ENCODE data around the gene PCDH15. TPM values are rescaled to one million over a fixed set of nuclear protein-coding genes. Genes with fewer than 3 reads are reported as not detected.

PCDH15 gene
- total and polyA plus RNA-seq, 9 of the 15 experiments (the other 6 are each of a cell fraction or from before 2014, with no cell fraction given) = not detected

DNA sequence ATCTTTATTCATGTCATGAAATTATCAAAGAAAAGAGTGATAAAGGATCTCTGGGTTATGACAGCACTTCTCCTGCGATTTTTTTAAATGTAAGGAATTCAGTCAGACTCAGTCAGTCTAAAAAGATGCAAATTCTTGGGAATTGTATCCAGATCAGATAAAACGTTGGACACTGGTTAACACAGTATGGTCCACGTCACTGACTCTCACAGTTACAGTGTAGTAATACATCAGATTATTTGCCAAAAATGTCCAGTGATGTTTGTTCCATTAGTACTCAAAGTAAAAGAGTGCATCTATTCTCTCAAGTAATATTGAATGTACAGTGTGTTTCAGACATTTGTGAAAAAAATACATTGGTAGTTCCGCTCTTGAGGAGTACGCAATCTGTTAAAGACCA lies 224.5 kb downstream of the PCDH15 start:
- Histone ChIP-seq H3K4me3 (no peak overlapping the region), H3K79me2 (ENCODE audit: control insufficient read depth, insufficient read depth, low read length) (no peaks in the 10 kb centered on the region), H4K20me1 (replicated peaks; ENCODE audit: control insufficient read depth, insufficient read depth, low read length) (no peaks in the 10 kb centered on the region), H3K27me3 (ENCODE audit: control insufficient read depth in 2 of 2, insufficient read depth in 2 of 2, low read length in 2 of 2) (no peaks in the 10 kb centered on the region), H2AFZ (ENCODE audit: low read depth, low read length) (no peak overlapping the region), H3K9me1 (ENCODE audit: control insufficient read depth, insufficient read depth, low read length) (no peaks in the 10 kb centered on the region), H3K9me3 (replicated peaks; ENCODE audit: control insufficient read depth, insufficient read depth, low read depth, low read length) (no peaks in the 10 kb centered on the region), H3K36me3 (ENCODE audit: control insufficient read depth, insufficient read depth, low read length) (no peaks in the 10 kb centered on the region), H3K4me2 (ENCODE audit: insufficient read depth, low read length) (no peak overlapping the region), H3K9ac (ENCODE audit: insufficient read depth in 1 of 2, low read depth in 2 of 2, low read length in 2 of 2) (no peak overlapping the region), H3K27ac (ENCODE audit: extremely low read depth, low read depth, low read length) (no peak overlapping the region), H3K4me1 (replicated peaks in 1 of 2; ENCODE audit: control insufficient read depth in 2 of 2, insufficient read depth in 2 of 2, low read length in 2 of 2) (no peaks in the 10 kb centered on the region)
- POLR2A ChIA-PET = no interaction called here
- CTCF ChIA-PET (ENCODE audit: low intra/inter-chr PET ratio) = no interaction called here
- intact Hi-C loops (cut with micrococcal nuclease) = no loop called here
- TF ChIP-seq ZFX (CRISPR knock-in tag; IDR thresholded peaks at IDR 0.05) = no peak
- no peak for TF ChIP-seq CBX8 (IDR thresholded peaks at IDR 0.05; ENCODE audit: borderline replicate concordance, extremely low read depth, low read depth, low read length, poor library complexity, severe bottlenecking)
- TF ChIP-seq ZNF830 (CRISPR knock-in tag; IDR thresholded peaks at IDR 0.05) = no peak
- TF ChIP-seq PPARD (CRISPR knock-in tag; IDR thresholded peaks at IDR 0.05) = no peak
- TF ChIP-seq CREB5 (CRISPR knock-in tag; IDR thresholded peaks at IDR 0.05) = no peak
- no peak for TF ChIP-seq TRIM24 (IDR thresholded peaks at IDR 0.05)
- TF ChIP-seq ZNF133 (CRISPR knock-in tag; IDR thresholded peaks at IDR 0.05) = no peak
- no peak for TF ChIP-seq ZNF511 (CRISPR knock-in tag; IDR thresholded peaks at IDR 0.05)
- TF ChIP-seq KAT8 (IDR thresholded peaks at IDR 0.05; ENCODE audit: low read depth) = no peak
- no peak for TF ChIP-seq ZNF639 (CRISPR knock-in tag; conservative IDR thresholded peaks at IDR 0.05 in 1 of 2, IDR thresholded peaks at IDR 0.05 in 1 of 2)
- TF ChIP-seq SMAD2 (IDR thresholded peaks at IDR 0.05; ENCODE audit: low read depth, low read length) = no peak
- TF ChIP-seq NCOA6 (IDR thresholded peaks at IDR 0.05) = no peak
- TF ChIP-seq RNF2 (IDR thresholded peaks at IDR 0.05) = no peak
- TF ChIP-seq CBX2 (IDR thresholded peaks at IDR 0.05; ENCODE audit: insufficient read depth, low read length, poor library complexity, severe bottlenecking) = no peak
- no peak for TF ChIP-seq ZNF696 (CRISPR knock-in tag; conservative IDR thresholded peaks at IDR 0.05)
- no peak for TF ChIP-seq HLTF (IDR thresholded peaks at IDR 0.05)
- TF ChIP-seq HDGF (IDR thresholded peaks at IDR 0.05) = no peak
- TF ChIP-seq HNRNPH1 (optimal IDR thresholded peaks at IDR 0.05; ENCODE audit: low read depth, low read length) = no peak
- WGBS (ENCODE audit: insufficient coverage, low coverage, missing lambda C conversion rate) = 5% methylated on average over 5 of the region's 5 CpGs
- DNase-seq (ENCODE audit: extremely low read depth in 1 of 4, low spot score in 3 of 4) = no peak
- ATAC-seq = no peak
- BruUV-seq (replicated peaks) = no TSS peak
- in situ Hi-C loops (cut with MboI) = no loop called here
- no peak for FAIRE-seq

Measured in K562 (cell line).